ENCODE measurements around the gene GPR161.

Gene GPR161

GRCh38 chr1:168091720-168092550 lies 44.8 kb downstream of the GPR161 start:
- Histone ChIP-seq H3K4me1 (ENCODE audit: insufficient read depth, low read length) (no peaks in the 10 kb centered on the region), H3K9me3 (ENCODE audit: control insufficient read depth, insufficient read depth, low read length) (no peaks in the 10 kb centered on the region), H3K36me3 (ENCODE audit: insufficient read depth, low read length) (no peaks in the 10 kb centered on the region), H3K9ac (ENCODE audit: low read depth, low read length) (no peak overlapping the region)

- no peaks in the 10 kb centered on the region for H3K4me1 ChIP-seq (ENCODE audit: insufficient read depth, low read length)
- H3K36me3 ChIP-seq (ENCODE audit: insufficient read depth, low read length): no peaks in the 10 kb centered on the region; the same call in 1 of the 2 replicates
- H3K9me3 ChIP-seq (ENCODE audit: control insufficient read depth, insufficient read depth, low read length): no peaks in the 10 kb centered on the region
- no peak overlapping the region for H3K9ac ChIP-seq (ENCODE audit: low read depth, low read length)
Observed at GRCh38 chr1:168091063-168091462, 45.7 kb downstream of the GPR161 start.

- no peak overlapping the region for H3K9ac ChIP-seq (ENCODE audit: low read depth, low read length)
- H3K36me3 ChIP-seq (ENCODE audit: insufficient read depth, low read length): no peaks in the 10 kb centered on the region; the same call in 1 of the 2 replicates
- H3K4me1 ChIP-seq (ENCODE audit: insufficient read depth, low read length): no peaks in the 10 kb centered on the region
- H3K9me3 ChIP-seq (ENCODE audit: control insufficient read depth, insufficient read depth, low read length): no peaks in the 10 kb centered on the region
Observed at GRCh38 chr1:168090395-168090794, 46.3 kb downstream of the GPR161 start.

GRCh38 chr1:168089979-168090337 lies 46.8 kb downstream of the GPR161 start:
- H3K9ac ChIP-seq (ENCODE audit: low read depth, low read length): no peak overlapping the region
- no peaks in the 10 kb centered on the region for H3K4me1 ChIP-seq (ENCODE audit: insufficient read depth, low read length)
- no peaks in the 10 kb centered on the region; the same call in 1 of the 2 replicates for H3K36me3 ChIP-seq (ENCODE audit: insufficient read depth, low read length)
- H3K9me3 ChIP-seq (ENCODE audit: control insufficient read depth, insufficient read depth, low read length): no peaks in the 10 kb centered on the region

GRCh38 chr1:168089326-168089978 lies 47.3 kb downstream of the GPR161 start:
- H3K9ac ChIP-seq (ENCODE audit: low read depth, low read length): no peak overlapping the region
- no peaks in the 10 kb centered on the region for H3K4me1 ChIP-seq (ENCODE audit: insufficient read depth, low read length)
- no peaks in the 10 kb centered on the region; the same call in none of the 2 replicates for H3K36me3 ChIP-seq (ENCODE audit: insufficient read depth, low read length)
- no peaks in the 10 kb centered on the region for H3K9me3 ChIP-seq (ENCODE audit: control insufficient read depth, insufficient read depth, low read length)

- H3K9ac ChIP-seq (ENCODE audit: low read depth, low read length): no peak overlapping the region
- H3K4me1 ChIP-seq (ENCODE audit: insufficient read depth, low read length): no peaks in the 10 kb centered on the region
- no peaks in the 10 kb centered on the region for H3K9me3 ChIP-seq (ENCODE audit: control insufficient read depth, insufficient read depth, low read length)
- no peaks in the 10 kb centered on the region; the same call in none of the 2 replicates for H3K36me3 ChIP-seq (ENCODE audit: insufficient read depth, low read length)
Observed at GRCh38 chr1:168088511-168089325, 48.0 kb downstream of the GPR161 start.

GRCh38 chr1:168087696-168088095 lies 49.0 kb downstream of the GPR161 start:
- H3K4me1 ChIP-seq (ENCODE audit: insufficient read depth, low read length): no peaks in the 10 kb centered on the region
- no peaks in the 10 kb centered on the region; the same call in none of the 2 replicates for H3K36me3 ChIP-seq (ENCODE audit: insufficient read depth, low read length)
- H3K9ac ChIP-seq (ENCODE audit: low read depth, low read length): no peak overlapping the region
- H3K9me3 ChIP-seq (ENCODE audit: control insufficient read depth, insufficient read depth, low read length): no peaks in the 10 kb centered on the region

DNA sequence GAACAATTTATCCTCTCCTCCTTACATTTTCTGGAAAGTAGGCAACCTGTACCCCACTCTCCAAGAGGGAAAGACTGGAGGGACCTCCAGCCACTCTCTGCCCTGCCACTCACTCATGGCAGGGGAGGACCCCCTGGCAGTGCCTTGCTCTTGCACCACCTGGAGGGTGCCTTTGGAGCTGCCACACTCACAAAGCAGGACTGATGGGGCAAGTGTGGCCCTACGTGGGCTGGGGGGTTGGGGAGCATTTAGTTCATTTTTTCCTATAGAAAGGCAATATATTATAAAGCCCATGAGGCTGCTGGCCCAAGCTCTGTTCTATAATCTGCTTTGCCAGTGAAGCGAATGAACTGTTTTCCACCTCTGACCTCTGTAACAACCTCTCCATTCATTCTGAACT lies 50.3 kb downstream of the GPR161 start:
- Histone ChIP-seq H3K9me3 (ENCODE audit: control insufficient read depth, insufficient read depth, low read length) (no peaks in the 10 kb centered on the region), H3K9ac (ENCODE audit: low read depth, low read length) (no peak overlapping the region), H3K4me1 (ENCODE audit: insufficient read depth, low read length) (no peaks in the 10 kb centered on the region), H3K36me3 (ENCODE audit: insufficient read depth, low read length) (no peaks in the 10 kb centered on the region; the same call in none of the 2 replicates)

GRCh38 chr1:168085401-168085872 lies 51.3 kb downstream of the GPR161 start:
- H3K36me3 ChIP-seq (ENCODE audit: insufficient read depth, low read length): no peaks in the 10 kb centered on the region; the same call in none of the 2 replicates
- H3K9me3 ChIP-seq (ENCODE audit: control insufficient read depth, insufficient read depth, low read length): no peaks in the 10 kb centered on the region
- H3K9ac ChIP-seq (ENCODE audit: low read depth, low read length): no peak overlapping the region

GRCh38 chr1:168084396-168085231 lies 52.1 kb downstream of the GPR161 start:
- Histone ChIP-seq H3K9ac (ENCODE audit: low read depth, low read length) (no peak overlapping the region), H3K36me3 (ENCODE audit: insufficient read depth, low read length) (no peaks in the 10 kb centered on the region; the same call in none of the 2 replicates), H3K4me1 (ENCODE audit: insufficient read depth, low read length) (no peaks in the 10 kb centered on the region), H3K9me3 (ENCODE audit: control insufficient read depth, insufficient read depth, low read length) (no peaks in the 10 kb centered on the region)

More at GRCh38 chr1:168085401-168085872, 51.3 kb downstream of the GPR161 start:
- H3K4me1 ChIP-seq (ENCODE audit: insufficient read depth, low read length): no peaks in the 10 kb centered on the region

DNA sequence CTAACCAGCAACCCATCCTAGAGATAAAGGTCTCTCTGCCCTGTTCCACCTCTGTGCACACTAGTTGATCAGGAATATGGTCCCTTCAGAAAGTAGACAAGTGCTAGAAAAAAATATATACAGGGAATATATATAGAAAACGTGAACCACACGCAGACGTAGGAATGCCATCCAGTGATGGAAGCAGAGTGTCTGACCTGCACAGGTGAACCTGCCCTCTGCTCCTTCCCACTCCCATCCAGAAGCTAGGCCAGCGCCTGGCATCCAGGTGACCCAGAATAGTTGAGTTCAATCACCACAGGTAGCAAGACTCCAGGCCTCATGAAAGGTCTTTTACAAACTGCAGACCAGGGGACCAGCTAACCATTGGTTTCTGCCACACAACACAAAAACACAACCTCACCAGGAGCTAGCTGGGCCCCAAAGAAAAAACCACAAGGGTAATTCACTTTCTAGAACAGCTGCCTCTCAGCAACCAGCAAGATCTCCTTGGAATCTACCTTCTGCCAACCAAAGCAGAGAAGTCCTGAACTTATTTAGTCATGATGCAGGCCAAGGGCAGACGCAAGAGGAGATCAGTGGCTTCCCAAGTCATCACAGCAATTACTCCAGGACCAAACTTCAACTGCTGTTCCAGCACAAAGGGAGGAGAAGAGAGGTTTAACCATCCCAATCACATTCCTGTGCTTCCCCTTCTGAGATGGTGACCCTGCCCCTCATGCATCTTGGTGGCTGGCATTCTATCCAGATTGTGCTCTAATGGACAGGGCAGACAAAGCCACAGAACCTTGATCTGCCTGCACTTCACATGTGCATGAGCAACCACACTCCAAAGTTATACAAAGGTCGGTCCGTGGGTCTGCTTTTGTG lies 53.0 kb downstream of the GPR161 start:
- Histone ChIP-seq H3K4me1 (ENCODE audit: insufficient read depth, low read length) (no peaks in the 10 kb centered on the region), H3K36me3 (ENCODE audit: insufficient read depth, low read length) (no peaks in the 10 kb centered on the region; the same call in none of the 2 replicates), H3K9me3 (ENCODE audit: control insufficient read depth, insufficient read depth, low read length) (no peaks in the 10 kb centered on the region), H3K9ac (ENCODE audit: low read depth, low read length) (no peak overlapping the region)

- no peaks in the 10 kb centered on the region; the same call in none of the 2 replicates for H3K36me3 ChIP-seq (ENCODE audit: insufficient read depth, low read length)
- no peak overlapping the region for H3K9ac ChIP-seq (ENCODE audit: low read depth, low read length)
- H3K4me1 ChIP-seq (ENCODE audit: insufficient read depth, low read length): no peaks in the 10 kb centered on the region
- H3K9me3 ChIP-seq (ENCODE audit: control insufficient read depth, insufficient read depth, low read length): no peaks in the 10 kb centered on the region
Observed at GRCh38 chr1:168082008-168082876, 54.5 kb downstream of the GPR161 start.

All from ES-I3 (cell line).